T-helper 2 cell treated with Interferon-gamma antibody and Interleukin-4, amounts not matched to agents 100 ng/mL and 5 ng/mL, for 36 hours (primary cell): ENCODE measurements around the gene MUC2. TPM values are rescaled to one million over a fixed set of nuclear protein-coding genes. Genes with fewer than 3 reads are reported as not detected.

Source experiments
- intact Hi-C: fragments of 100-400 bp; cut with micrococcal nuclease; formaldehyde crosslinking; loops from one replicate; pipeline ENCODE4 v1.15.1; 2023
- total RNA-seq: library from RNA; stranded (reverse); gene quantifications from 2 replicates; pipeline ENCODE4 v1.2.3, GENCODE V29; 2022

MUC2 gene
- total RNA-seq, 1 donor from 2014 or later, result not detected

GRCh38 chr11:1086171-1087102 lies 11.8 kb downstream of the MUC2 start:
- intact Hi-C loops, result no loop called here

GRCh38 chr11:1087279-1087960 lies 12.7 kb downstream of the MUC2 start:
- intact Hi-C loops, result no loop called here

- intact Hi-C loops, result no loop called here
These were observed 13.6 kb downstream of the MUC2 start for GRCh38 chr11:1087961-1088926.

GRCh38 chr11:1088927-1089737 lies 14.5 kb downstream of the MUC2 start:
- intact Hi-C loops, result no loop called here

GRCh38 chr11:1089738-1090599 lies 15.3 kb downstream of the MUC2 start:
- intact Hi-C loops, result no loop called here

GRCh38 chr11:1090600-1091331 lies 16.1 kb downstream of the MUC2 start:
- intact Hi-C loops, result no loop called here

GRCh38 chr11:1091332-1092083 lies 16.8 kb downstream of the MUC2 start:
- intact Hi-C loops, result no loop called here

GRCh38 chr11:1092145-1092670 lies 17.5 kb downstream of the MUC2 start:
- intact Hi-C loops, result no loop called here

- intact Hi-C loops, result no loop called here
These were observed 18.2 kb downstream of the MUC2 start for GRCh38 chr11:1092919-1093318.

GRCh38 chr11:1099519-1100355 lies 25.1 kb downstream of the MUC2 start:
- intact Hi-C loops, result no loop called here

- intact Hi-C loops, result no loop called here
These were observed 26.0 kb downstream of the MUC2 start for GRCh38 chr11:1100417-1101245.

GRCh38 chr11:1101318-1102089 lies 26.8 kb downstream of the MUC2 start:
- intact Hi-C loops, result no loop called here

GRCh38 chr11:1102221-1102971 lies 27.7 kb downstream of the MUC2 start:
- intact Hi-C loops, result no loop called here

GRCh38 chr11:1102996-1103395 lies 28.3 kb downstream of the MUC2 start:
- intact Hi-C loops, result no loop called here
